ENCODE measurements around the gene PLCG1.

Gene PLCG1

GRCh38 chr20:41142919-41143318 is 5.6 kb downstream of the PLCG1 start:
- DNase-seq (ENCODE audit: low read depth) = no peak

- no peak for DNase-seq (ENCODE audit: low read depth)
Measured at GRCh38 chr20:41143354-41143753, 6.0 kb downstream of the PLCG1 start.

DNA sequence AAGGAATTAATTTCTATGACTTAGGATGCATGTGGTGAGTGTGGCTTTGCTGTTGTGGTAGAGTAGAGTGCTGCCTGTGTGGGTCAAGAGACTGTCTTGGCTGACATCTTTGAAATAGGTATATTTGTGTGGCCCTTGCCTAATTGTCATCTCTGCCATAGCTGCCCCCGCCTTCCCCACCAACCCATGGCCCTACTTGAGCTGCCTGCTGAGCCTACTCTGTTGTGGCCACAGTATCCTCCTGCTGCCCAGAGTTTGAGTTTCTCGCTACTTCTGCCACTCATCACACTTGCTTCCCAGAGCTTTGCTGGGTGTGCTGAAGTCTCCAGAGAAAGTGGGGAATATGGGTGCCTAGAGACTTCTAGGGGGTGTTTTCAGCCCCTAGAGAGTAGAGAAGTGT is 8.0 kb downstream of the PLCG1 start:
- DNase-seq (ENCODE audit: low read depth) = no peak

- DNase-seq (ENCODE audit: low read depth) = no peak
Measured at GRCh38 chr20:41145821-41146620, 8.7 kb downstream of the PLCG1 start.

- DNase-seq (ENCODE audit: low read depth) = no peak
Measured at GRCh38 chr20:41147767-41148191, 10.4 kb downstream of the PLCG1 start.

DNA sequence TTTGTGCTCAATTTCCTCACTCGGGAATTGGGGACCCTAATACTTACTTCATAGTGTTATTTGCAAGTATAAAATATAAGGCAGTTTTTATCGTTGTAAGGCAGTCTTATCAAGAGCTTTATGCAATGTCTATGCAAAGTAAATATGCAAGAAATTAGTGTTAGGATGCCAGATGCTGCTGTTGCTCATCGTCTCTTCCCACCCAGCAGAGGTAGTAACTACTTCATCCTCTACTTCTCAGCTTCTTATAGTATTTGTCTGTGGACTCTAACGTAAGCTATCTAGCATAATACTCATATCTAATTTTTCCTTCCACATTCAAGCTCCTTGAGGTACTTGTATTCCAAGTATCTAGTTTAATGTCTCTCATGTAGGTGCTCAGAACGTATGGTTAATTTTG is 11.6 kb downstream of the PLCG1 start:
- DNase-seq (ENCODE audit: low read depth) = no peak

DNA sequence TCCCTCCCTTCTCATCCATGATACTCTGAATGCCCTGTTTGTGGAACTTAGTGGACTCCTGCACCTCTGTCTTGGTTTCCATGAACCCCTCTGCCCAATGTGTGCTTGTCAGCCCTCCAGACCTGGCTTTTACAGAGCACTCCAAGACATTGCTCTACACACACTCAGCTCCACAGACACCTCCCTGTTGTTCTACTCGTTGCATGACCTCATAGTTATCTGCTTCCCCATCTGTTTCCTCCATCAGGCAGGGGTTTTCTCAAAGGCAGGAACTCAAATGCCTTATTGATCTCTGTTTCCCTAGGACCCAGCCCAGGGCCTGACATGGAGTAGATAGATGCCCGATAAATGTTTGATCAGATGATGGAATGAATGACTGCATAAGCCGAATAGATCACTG is 13.3 kb downstream of the PLCG1 start:
- DNase-seq (ENCODE audit: low read depth) = no peak

GRCh38 chr20:41151134-41151869 is 14.0 kb downstream of the PLCG1 start:
- DNase-seq (ENCODE audit: low read depth) = no peak

DNA sequence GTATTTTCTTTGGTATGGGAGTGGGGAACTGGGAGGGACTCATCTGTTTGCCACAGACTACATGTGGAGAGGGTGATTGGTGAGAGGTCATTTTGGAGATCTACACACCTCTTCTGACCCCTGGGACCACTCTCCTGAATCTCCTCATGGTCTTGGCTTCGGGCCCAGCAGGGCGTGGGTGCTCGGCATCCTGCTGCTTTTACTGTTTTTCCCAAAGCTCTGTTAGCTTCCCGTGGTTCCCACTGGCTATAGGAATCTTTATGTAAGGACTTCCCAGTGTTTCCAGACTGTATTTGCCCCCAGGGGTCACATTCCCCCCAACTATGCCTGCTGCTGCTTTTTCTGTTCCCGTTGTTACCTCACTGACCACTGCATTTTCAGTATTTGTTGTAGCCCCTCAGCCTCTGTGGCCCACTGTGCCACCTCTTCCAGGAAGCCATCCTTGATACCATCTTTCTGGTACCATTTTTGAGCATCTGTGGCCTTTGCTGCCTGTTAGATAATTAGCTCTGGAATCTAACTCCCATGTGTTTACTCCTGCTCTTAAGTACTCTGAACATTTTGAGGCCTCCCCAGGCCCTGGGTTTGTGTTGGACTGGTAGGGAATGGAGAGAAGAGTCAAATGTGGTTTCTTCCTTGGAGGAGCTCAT is 14.9 kb downstream of the PLCG1 start:
- no peak for DNase-seq (ENCODE audit: low read depth)

- DNase-seq (ENCODE audit: low read depth) = no peak
Measured at GRCh38 chr20:41154436-41155176, 17.3 kb downstream of the PLCG1 start.

DNA sequence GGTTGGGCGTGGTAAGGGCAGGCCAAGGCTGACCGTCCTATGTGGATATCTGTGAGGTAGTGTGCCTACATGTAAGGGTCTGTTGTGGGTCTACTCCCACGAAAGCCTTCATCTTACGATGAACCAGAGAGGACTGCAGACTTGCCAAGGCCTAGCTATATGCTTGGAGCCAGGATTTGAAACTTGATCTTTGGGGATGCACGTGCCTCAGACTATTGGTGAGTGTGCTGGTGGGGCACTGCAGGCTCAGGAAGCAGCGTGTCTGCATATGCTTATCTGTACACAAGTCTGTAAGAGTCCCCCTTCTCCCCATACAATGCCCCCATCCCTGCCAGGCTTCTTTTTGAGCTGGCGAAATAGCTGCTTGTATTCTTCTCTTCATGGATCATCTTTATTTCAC is 17.9 kb downstream of the PLCG1 start:
- DNase-seq (ENCODE audit: low read depth) = no peak

GRCh38 chr20:41158082-41158625 is 20.8 kb downstream of the PLCG1 start:
- no peak for DNase-seq (ENCODE audit: low read depth)

DNA sequence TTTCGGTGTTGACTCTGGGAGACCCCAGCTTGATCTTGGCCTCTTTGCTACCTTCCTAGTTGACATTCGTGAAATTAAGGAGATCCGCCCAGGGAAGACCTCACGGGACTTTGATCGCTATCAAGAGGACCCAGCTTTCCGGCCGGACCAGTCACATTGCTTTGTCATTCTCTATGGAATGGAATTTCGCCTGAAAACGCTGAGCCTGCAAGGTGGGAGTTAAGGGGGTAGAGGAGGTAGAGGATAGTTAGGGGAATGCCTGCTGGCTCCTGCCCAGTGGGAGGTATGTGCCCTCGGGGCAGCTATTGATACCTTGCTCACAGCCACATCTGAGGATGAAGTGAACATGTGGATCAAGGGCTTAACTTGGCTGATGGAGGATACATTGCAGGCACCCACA is 22.2 kb downstream of the PLCG1 start:
- no peak for DNase-seq (ENCODE audit: low read depth)

DNA sequence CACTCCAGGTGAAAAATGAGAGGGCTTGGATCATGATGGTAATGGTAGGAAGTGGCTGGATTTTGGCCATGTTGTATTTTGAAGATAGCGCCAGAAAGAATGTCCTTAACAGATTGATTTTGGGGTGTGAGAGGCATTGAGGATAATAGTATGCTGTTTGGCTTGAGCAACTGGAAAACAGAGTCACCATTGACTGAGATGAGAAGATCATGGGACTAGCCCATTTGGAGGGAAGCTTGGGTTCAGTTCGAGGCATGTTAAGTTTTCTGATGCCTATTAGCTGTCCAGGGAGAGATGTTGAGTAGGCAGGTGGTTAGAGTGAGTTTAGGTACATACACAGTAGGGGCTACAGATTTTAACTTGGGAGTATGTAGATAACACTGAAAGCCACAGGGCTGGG is 23.3 kb downstream of the PLCG1 start:
- no peak for DNase-seq (ENCODE audit: low read depth)

- no peak for DNase-seq (ENCODE audit: low read depth)
Measured at GRCh38 chr20:41161886-41162285, 24.5 kb downstream of the PLCG1 start.

GRCh38 chr20:41162396-41162795 is 25.1 kb downstream of the PLCG1 start:
- no peak for DNase-seq (ENCODE audit: low read depth)

DNA sequence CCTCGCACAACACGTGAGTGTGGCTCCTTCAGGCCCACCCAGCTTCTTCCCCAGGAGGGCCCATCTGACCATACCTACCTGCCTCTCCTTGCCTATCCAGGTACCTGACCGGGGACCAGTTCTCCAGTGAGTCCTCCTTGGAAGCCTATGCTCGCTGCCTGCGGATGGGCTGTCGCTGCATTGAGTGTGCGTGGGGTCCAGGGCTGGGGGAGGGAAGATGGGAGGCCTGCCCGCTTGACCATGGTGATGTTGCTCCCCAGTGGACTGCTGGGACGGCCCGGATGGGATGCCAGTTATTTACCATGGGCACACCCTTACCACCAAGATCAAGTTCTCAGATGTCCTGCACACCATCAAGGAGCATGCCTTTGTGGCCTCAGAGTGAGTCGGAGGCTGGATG is 26.5 kb downstream of the PLCG1 start:
- no peak for DNase-seq (ENCODE audit: low read depth)

GRCh38 chr20:41165001-41165882 is 27.9 kb downstream of the PLCG1 start:
- DNase-seq (ENCODE audit: low read depth) = no peak

- DNase-seq (ENCODE audit: low read depth) = no peak
Measured at GRCh38 chr20:41166201-41167117, 29.1 kb downstream of the PLCG1 start.

DNA sequence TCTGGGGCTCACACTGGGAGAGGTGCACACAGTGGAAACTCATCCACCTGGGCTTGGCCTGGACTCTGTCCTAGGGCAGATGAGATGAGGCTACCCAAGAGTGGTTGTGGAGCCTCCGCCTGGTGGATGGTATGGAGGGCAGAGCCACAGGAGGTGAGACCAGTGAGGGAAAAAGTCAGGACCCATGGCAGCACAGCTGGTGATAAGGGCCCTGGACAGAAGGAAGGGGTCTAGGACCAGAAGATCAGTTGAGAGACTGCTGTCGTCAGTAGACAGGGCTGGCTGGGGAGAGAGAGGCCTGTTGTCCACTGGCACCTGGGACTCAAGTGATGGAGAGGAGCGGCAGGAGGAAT is 29.8 kb downstream of the PLCG1 start:
- DNase-seq (ENCODE audit: low read depth) = no peak

Data from stimulated activated CD4-positive, alpha-beta T cell treated with anti-CD3 and anti-CD28 coated beads, Interleukin-2, amount 100 ng/mL, for 4 hours (primary cell).